ENCODE results near the gene ARHGAP6.

Gene ARHGAP6

GRCh38 chrX:11386001-11386523 is 279.7 kb downstream of the ARHGAP6 start:
- DNase-seq (ENCODE audit: low spot score), result no peak

DNA sequence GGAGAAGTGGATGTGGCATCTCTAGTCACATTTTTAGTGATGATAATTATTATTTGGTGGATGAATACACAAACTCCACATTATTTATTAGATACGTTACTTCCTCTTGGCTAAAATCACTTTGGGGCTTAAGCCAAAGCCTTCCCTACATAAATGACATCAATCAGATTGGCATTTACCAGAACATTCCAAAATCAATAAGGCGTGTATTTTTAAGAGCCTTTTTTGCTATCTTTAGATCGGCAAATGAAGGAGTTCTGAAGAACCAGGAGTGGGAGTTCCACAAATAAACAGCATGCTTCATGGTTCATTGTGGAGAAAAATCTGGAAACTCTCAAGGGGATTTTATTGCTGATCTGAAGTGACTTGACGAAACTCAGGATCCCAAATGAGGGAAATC is 282.8 kb downstream of the ARHGAP6 start:
- no peak for DNase-seq (ENCODE audit: low spot score)
- no peak overlapping the region for H2BK120ac ChIP-seq (ENCODE audit: low read depth, low read length)
- H3K4me2 ChIP-seq (ENCODE audit: insufficient read depth, low read length, poor library complexity, severe bottlenecking), result no peak overlapping the region
- H4K91ac ChIP-seq (ENCODE audit: low read depth, low read length, poor library complexity), result no peak overlapping the region
- H3K9ac ChIP-seq (ENCODE audit: low read depth, low read length, poor library complexity), result no peak overlapping the region
- no peak overlapping the region for H3K4me3 ChIP-seq (ENCODE audit: low read length in 2 of 2)
- peaks cover 0 to 1% of the 10 kb centered on the region in 2 donors for H3K9me3 ChIP-seq (replicated peaks in 1 of 2; ENCODE audit: control insufficient read depth in 2 of 2, insufficient read depth in 1 of 2, low read depth in 1 of 2, low read length in 2 of 2)
- no peak overlapping the region for H2BK5ac ChIP-seq (ENCODE audit: low read length)
- H3K36me3 ChIP-seq (replicated peaks in 1 of 2; ENCODE audit: control insufficient read depth in 2 of 2, insufficient read depth in 2 of 2, low read length in 2 of 2), result no peaks in the 10 kb centered on the region
- no peak overlapping the region for H2BK12ac ChIP-seq (ENCODE audit: low read length)
- H3K18ac ChIP-seq (ENCODE audit: low read length), result no peak overlapping the region
- H2AFZ ChIP-seq (ENCODE audit: low read length), result no peak overlapping the region
- no peak overlapping the region for H3K14ac ChIP-seq (ENCODE audit: low read length)
- no peak overlapping the region for H3K4ac ChIP-seq (ENCODE audit: low read length)
- no peak overlapping the region for H2BK15ac ChIP-seq (ENCODE audit: low read length)
- no peak overlapping the region for H3K27ac ChIP-seq (replicated peaks; ENCODE audit: low read length)
- WGBS, 2 donors (ENCODE audit: extremely low coverage in 2 of 2, insufficient read length in 2 of 2, insufficient replicate concordance in 1 of 2), result no CpG with 5 or more reads among the region's 4 CpGs
- H3K4me1 ChIP-seq (ENCODE audit: control insufficient read depth in 2 of 2, insufficient read depth in 1 of 2, low read depth in 1 of 2, low read length in 2 of 2), result no peaks in the 10 kb centered on the region
- H2AK5ac ChIP-seq (ENCODE audit: low read depth, low read length), result no peak overlapping the region
- no peaks in the 10 kb centered on the region for H3K79me1 ChIP-seq (ENCODE audit: low read depth, low read length)
- H3K23ac ChIP-seq (ENCODE audit: low read depth, low read length, poor library complexity), result no peak overlapping the region
- no peaks in the 10 kb centered on the region for H3K27me3 ChIP-seq (ENCODE audit: control insufficient read depth in 3 of 3, insufficient read depth in 3 of 3, low read depth in 1 of 3, low read length in 3 of 3)
- no peak overlapping the region for H4K8ac ChIP-seq (ENCODE audit: low read depth, low read length)

More at GRCh38 chrX:11386001-11386523, 279.7 kb downstream of the ARHGAP6 start:
- Histone ChIP-seq H3K4me3 (ENCODE audit: low read length in 2 of 2) (no peak overlapping the region), H3K4me1 (ENCODE audit: control insufficient read depth in 2 of 2, insufficient read depth in 1 of 2, low read depth in 1 of 2, low read length in 2 of 2) (no peaks in the 10 kb centered on the region), H4K8ac (ENCODE audit: low read depth, low read length) (no peak overlapping the region), H3K79me1 (ENCODE audit: low read depth, low read length) (no peaks in the 10 kb centered on the region), H2BK5ac (ENCODE audit: low read length) (no peak overlapping the region), H2BK120ac (ENCODE audit: low read depth, low read length) (no peak overlapping the region), H2AK5ac (ENCODE audit: low read depth, low read length) (no peak overlapping the region), H4K91ac (ENCODE audit: low read depth, low read length, poor library complexity) (no peak overlapping the region), H3K18ac (ENCODE audit: low read length) (no peak overlapping the region), H3K9ac (ENCODE audit: low read depth, low read length, poor library complexity) (no peak overlapping the region), H3K9me3 (replicated peaks in 1 of 2; ENCODE audit: control insufficient read depth in 2 of 2, insufficient read depth in 1 of 2, low read depth in 1 of 2, low read length in 2 of 2) (no peaks in the 10 kb centered on the region), H2AFZ (ENCODE audit: low read length) (no peak overlapping the region), H3K23ac (ENCODE audit: low read depth, low read length, poor library complexity) (no peak overlapping the region), H2BK15ac (ENCODE audit: low read length) (no peak overlapping the region), H3K27me3 (ENCODE audit: control insufficient read depth in 3 of 3, insufficient read depth in 3 of 3, low read depth in 1 of 3, low read length in 3 of 3) (no peaks in the 10 kb centered on the region), H2BK12ac (ENCODE audit: low read length) (no peak overlapping the region), H3K14ac (ENCODE audit: low read length) (no peak overlapping the region), H3K36me3 (replicated peaks in 1 of 2; ENCODE audit: control insufficient read depth in 2 of 2, insufficient read depth in 2 of 2, low read length in 2 of 2) (no peaks in the 10 kb centered on the region), H3K4me2 (ENCODE audit: insufficient read depth, low read length, poor library complexity, severe bottlenecking) (no peak overlapping the region), H3K27ac (replicated peaks; ENCODE audit: low read length) (no peak overlapping the region), H3K4ac (ENCODE audit: low read length) (no peak overlapping the region)
- WGBS, 2 donors (ENCODE audit: extremely low coverage in 2 of 2, insufficient read length in 2 of 2, insufficient replicate concordance in 1 of 2), result no CpG with 5 or more reads among the region's 5 CpGs

- Histone ChIP-seq H3K23ac (ENCODE audit: low read depth, low read length, poor library complexity) (no peak overlapping the region), H3K9ac (ENCODE audit: low read depth, low read length, poor library complexity) (no peak overlapping the region), H2AFZ (ENCODE audit: low read length) (peak overlapping the region; percentile 34), H2BK5ac (ENCODE audit: low read length) (no peak overlapping the region), H3K14ac (ENCODE audit: low read length) (no peak overlapping the region), H3K27ac (replicated peaks; ENCODE audit: low read length) (no peak overlapping the region), H2BK15ac (ENCODE audit: low read length) (no peak overlapping the region), H4K8ac (ENCODE audit: low read depth, low read length) (no peak overlapping the region), H3K4ac (ENCODE audit: low read length) (no peak overlapping the region), H2BK120ac (ENCODE audit: low read depth, low read length) (no peak overlapping the region), H3K27me3 (ENCODE audit: control insufficient read depth in 3 of 3, insufficient read depth in 3 of 3, low read depth in 1 of 3, low read length in 3 of 3) (no peaks in the 10 kb centered on the region), H3K4me3 (ENCODE audit: low read length in 2 of 2) (no peak overlapping the region), H3K36me3 (replicated peaks in 1 of 2; ENCODE audit: control insufficient read depth in 2 of 2, insufficient read depth in 2 of 2, low read length in 2 of 2) (no peaks in the 10 kb centered on the region), H3K4me1 (ENCODE audit: control insufficient read depth in 2 of 2, insufficient read depth in 1 of 2, low read depth in 1 of 2, low read length in 2 of 2) (no peaks in the 10 kb centered on the region), H2AK5ac (ENCODE audit: low read depth, low read length) (no peak overlapping the region), H4K91ac (ENCODE audit: low read depth, low read length, poor library complexity) (no peak overlapping the region), H3K9me3 (replicated peaks in 1 of 2; ENCODE audit: control insufficient read depth in 2 of 2, insufficient read depth in 1 of 2, low read depth in 1 of 2, low read length in 2 of 2) (peaks cover 0 to 1% of the 10 kb centered on the region in 2 donors), H3K18ac (ENCODE audit: low read length) (no peak overlapping the region), H3K79me1 (ENCODE audit: low read depth, low read length) (no peaks in the 10 kb centered on the region), H3K4me2 (ENCODE audit: insufficient read depth, low read length, poor library complexity, severe bottlenecking) (no peak overlapping the region), H2BK12ac (ENCODE audit: low read length) (no peak overlapping the region)
- WGBS, 2 donors (ENCODE audit: extremely low coverage in 2 of 2, insufficient read length in 2 of 2, insufficient replicate concordance in 1 of 2), result no CpG with 5 or more reads among the region's 6 CpGs
- peak; percentile 15 for DNase-seq (ENCODE audit: low spot score)
Observed at GRCh38 chrX:11381464-11381863, 284.3 kb downstream of the ARHGAP6 start.

DNA sequence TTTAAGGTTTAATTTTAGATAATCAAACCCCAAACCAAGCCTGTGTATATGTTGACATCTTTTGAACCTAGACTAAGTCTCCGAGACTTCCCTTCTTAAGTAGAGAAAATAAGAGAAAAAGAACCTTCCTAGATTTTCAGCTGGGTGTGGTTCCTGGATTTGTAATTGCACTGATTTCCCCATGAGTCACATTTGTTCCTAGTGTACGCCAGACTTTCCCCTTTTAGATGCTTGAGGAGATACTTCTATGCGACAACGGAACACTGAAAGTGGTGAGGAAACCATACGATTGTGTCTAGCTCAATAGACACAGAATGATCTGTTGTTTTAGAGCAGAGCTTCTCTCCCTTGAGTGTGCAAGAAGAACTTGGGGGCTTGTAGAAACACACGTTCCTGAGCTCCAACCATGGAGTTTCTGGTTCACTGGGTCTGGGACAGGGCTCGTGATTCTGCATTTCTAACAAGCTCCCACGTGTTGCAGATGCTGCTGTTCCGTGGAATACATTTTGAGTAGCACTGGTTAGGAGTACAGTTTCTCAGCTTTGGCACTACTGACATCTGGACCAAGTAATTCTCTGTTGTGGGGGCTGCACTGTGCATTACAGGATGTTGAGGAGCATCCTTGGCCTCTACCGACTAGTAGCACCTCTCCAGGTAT is 285.4 kb downstream of the ARHGAP6 start:
- no CpG with 5 or more reads among the region's 10 CpGs for WGBS, 2 donors (ENCODE audit: extremely low coverage in 2 of 2, insufficient read length in 2 of 2, insufficient replicate concordance in 1 of 2)

More for the DNA sequence above, 285.4 kb downstream of the ARHGAP6 start:
- H3K14ac ChIP-seq (ENCODE audit: low read length), result no peak overlapping the region
- no peaks in the 10 kb centered on the region for H3K4me1 ChIP-seq (ENCODE audit: control insufficient read depth in 2 of 2, insufficient read depth in 1 of 2, low read depth in 1 of 2, low read length in 2 of 2)
- no peak overlapping the region for H2AFZ ChIP-seq (ENCODE audit: low read length)
- no peak overlapping the region for H2AK5ac ChIP-seq (ENCODE audit: low read depth, low read length)
- H3K9me3 ChIP-seq (replicated peaks in 1 of 2; ENCODE audit: control insufficient read depth in 2 of 2, insufficient read depth in 1 of 2, low read depth in 1 of 2, low read length in 2 of 2), result peaks cover 0 to 1% of the 10 kb centered on the region in 2 donors
- H3K4me3 ChIP-seq (ENCODE audit: low read length in 2 of 2), result no peak overlapping the region
- no peaks in the 10 kb centered on the region for H3K36me3 ChIP-seq (replicated peaks in 1 of 2; ENCODE audit: control insufficient read depth in 2 of 2, insufficient read depth in 2 of 2, low read length in 2 of 2)
- H3K9ac ChIP-seq (ENCODE audit: low read depth, low read length, poor library complexity), result no peak overlapping the region
- H4K91ac ChIP-seq (ENCODE audit: low read depth, low read length, poor library complexity), result no peak overlapping the region
- no peak overlapping the region for H3K18ac ChIP-seq (ENCODE audit: low read length)
- no peak overlapping the region for H4K8ac ChIP-seq (ENCODE audit: low read depth, low read length)
- DNase-seq (ENCODE audit: low spot score), result no peak
- H3K23ac ChIP-seq (ENCODE audit: low read depth, low read length, poor library complexity), result no peak overlapping the region
- no peak overlapping the region for H2BK120ac ChIP-seq (ENCODE audit: low read depth, low read length)
- no peak overlapping the region for H2BK12ac ChIP-seq (ENCODE audit: low read length)
- H3K4me2 ChIP-seq (ENCODE audit: insufficient read depth, low read length, poor library complexity, severe bottlenecking), result no peak overlapping the region
- no peak overlapping the region for H3K27ac ChIP-seq (replicated peaks; ENCODE audit: low read length)
- no peak overlapping the region for H3K4ac ChIP-seq (ENCODE audit: low read length)
- H2BK15ac ChIP-seq (ENCODE audit: low read length), result no peak overlapping the region
- H2BK5ac ChIP-seq (ENCODE audit: low read length), result no peak overlapping the region
- no peaks in the 10 kb centered on the region for H3K79me1 ChIP-seq (ENCODE audit: low read depth, low read length)
- H3K27me3 ChIP-seq (ENCODE audit: control insufficient read depth in 3 of 3, insufficient read depth in 3 of 3, low read depth in 1 of 3, low read length in 3 of 3), result no peaks in the 10 kb centered on the region
